K562 (cell line): ENCODE results near the gene RAB14.

Experiments
- BRCA1 ChIP-seq, 2 experiments: fragments of 450-650 bp in 1 of 2; sonication (generic) in 1 of 2; formaldehyde crosslinking in 1 of 2; IDR thresholded peaks; 2 replicates each; pipeline versions ENCODE4 v1.5.0 to v1.6.1; 2017 to 2020; ENCODE audit warnings: mild to moderate bottlenecking in 1 of 2, missing genetic modification reagents in 1 of 2
- CHD2 ChIP-seq: IDR thresholded peaks from 2 replicates; pipeline ENCODE4 v1.6.1; 2011; ENCODE audit warnings: low read depth, low read length
- CTCF ChIP-seq, 3 experiments: IDR thresholded peaks in 2 of 3; conservative IDR thresholded peaks in 1 of 3; 2 replicates each; pipeline ENCODE4 v1.5.1; 2011 to 2012; ENCODE audit warnings: low read length in 3 of 3, mild to moderate bottlenecking in 3 of 3, control low read depth in 2 of 3, improper control_type of control experiment in 1 of 3, inconsistent platforms in 1 of 3, low read depth in 1 of 3, mixed read lengths in 1 of 3, moderate library complexity in 1 of 3; ENCODE audit not compliant: insufficient read depth in 2 of 3
- E2F6 ChIP-seq, 2 experiments: IDR thresholded peaks; 2 replicates each; pipeline ENCODE4 v1.6.1; 2011; ENCODE audit warnings: borderline replicate concordance in 1 of 2, control low read depth in 1 of 2, low read depth in 1 of 2, low read length in 1 of 2, mild to moderate bottlenecking in 1 of 2, mixed read lengths in 1 of 2, moderate library complexity in 1 of 2; ENCODE audit not compliant: insufficient read depth in 1 of 2, insufficient read length in 1 of 2, poor library complexity in 1 of 2, severe bottlenecking in 1 of 2; ENCODE audit errors: extremely low read depth in 1 of 2
- ETV1 ChIP-seq: fragments of 450-650 bp; conservative IDR thresholded peaks from 2 replicates; pipeline ENCODE4 v1.6.1; 2016; ENCODE audit warnings: missing genetic modification characterization, control low read depth, low read depth, missing compliant biosample characterization
- MXI1 ChIP-seq: IDR thresholded peaks from 2 replicates; pipeline ENCODE4 v1.6.1; 2011; ENCODE audit warnings: low read depth, mild to moderate bottlenecking, improper control_type of control experiment, low read length
- MYC ChIP-seq, 2 experiments: fragments of 250-450 bp in 1 of 2; sonication (Bioruptor Pico) in 1 of 2; IDR thresholded peaks; 2 replicates each; pipeline versions ENCODE4 v1.5.1 to v1.6.1; 2012 to 2021; ENCODE audit warnings: low read depth in 2 of 2, borderline replicate concordance in 1 of 2, improper control_type of control experiment in 1 of 2, low read length in 1 of 2, mild to moderate bottlenecking in 1 of 2, moderate library complexity in 1 of 2
- NUFIP1 ChIP-seq: fragments of 450-650 bp; IDR thresholded peaks from 2 replicates; pipeline ENCODE4 v1.6.1; 2018; ENCODE audit not compliant: partially characterized antibody
- POLR2A ChIP-seq: fragments of 450-650 bp; conservative IDR thresholded peaks from 2 replicates; pipeline ENCODE4 v1.6.1; 2016
- SREBF2 ChIP-seq: sonication (generic); formaldehyde crosslinking; IDR thresholded peaks from 2 replicates; pipeline ENCODE4 v1.4.0; 2020; ENCODE audit warnings: mild to moderate bottlenecking, missing genetic modification reagents
- TEAD1 ChIP-seq, 2 experiments: fragments of 450-650 bp in 1 of 2; sonication (generic) in 1 of 2; formaldehyde crosslinking; IDR thresholded peaks; 2 replicates each; pipeline versions ENCODE4 v1.4.0 to v1.8.0; 2020 to 2022; ENCODE audit warnings: mild to moderate bottlenecking in 2 of 2, missing genetic modification reagents in 1 of 2
- ZNF263 ChIP-seq: sonication (generic); formaldehyde crosslinking; IDR thresholded peaks from 2 replicates; pipeline ENCODE4 v1.8.0; 2022; ENCODE audit warnings: mild to moderate bottlenecking, missing genetic modification reagents, borderline replicate concordance
- ZNF274 ChIP-seq: IDR thresholded peaks from 2 replicates; pipeline ENCODE4 v1.6.1; 2011; ENCODE audit warnings: low read depth, mild to moderate bottlenecking, low read length, moderate library complexity, borderline replicate concordance
- ZNF668 ChIP-seq: fragments of 250-450 bp; sonication (Bioruptor Pico); IDR thresholded peaks from 2 replicates; pipeline ENCODE4 v1.8.0; 2022; ENCODE audit warnings: mild to moderate bottlenecking, inconsistent platforms

- TF ChIP-seq BRCA1 (IDR thresholded peaks at IDR 0.05): no peak
- no peak for TF ChIP-seq BRCA1 (CRISPR knock-in tag; IDR thresholded peaks at IDR 0.05)
- TF ChIP-seq CHD2: no peak
- TF ChIP-seq E2F6 (IDR thresholded peaks at IDR 0.05; ENCODE audit: borderline replicate concordance in 1 of 2, extremely low read depth in 1 of 2, insufficient read depth in 1 of 2, insufficient read length in 1 of 2, low read depth in 1 of 2, low read length in 1 of 2, poor library complexity in 1 of 2, severe bottlenecking in 1 of 2): no peak
- TF ChIP-seq ZNF668 (CRISPR knock-in tag): no peak
- no peak for TF ChIP-seq TEAD1 (CRISPR knock-in tag; IDR thresholded peaks at IDR 0.05)
- TF ChIP-seq POLR2A: no peak
- TF ChIP-seq CTCF (IDR thresholded peaks at IDR 0.05 in 2 of 3, conservative IDR thresholded peaks at IDR 0.05 in 1 of 3; ENCODE audit: insufficient read depth in 2 of 3, low read depth in 1 of 3, low read length in 3 of 3): no peak
- TF ChIP-seq NUFIP1: no peak
- no peak for TF ChIP-seq ETV1 (tag)
- TF ChIP-seq ZNF263 (CRISPR knock-in tag): no peak
- no peak for TF ChIP-seq MYC (IDR thresholded peaks at IDR 0.05; ENCODE audit: low read depth, low read length)
- no peak for TF ChIP-seq MYC (CRISPR knock-in tag; IDR thresholded peaks at IDR 0.05; ENCODE audit: borderline replicate concordance, low read depth)
- TF ChIP-seq SREBF2 (CRISPR knock-in tag): no peak
- TF ChIP-seq ZNF274: no peak
- TF ChIP-seq MXI1: no peak
Measured at GRCh38 chr9:121239071-121239470, 37.4 kb upstream of the RAB14 start.
